CD4-positive, alpha-beta T cell (primary cell): ENCODE measurements around the gene HIPK1. TPM values are rescaled to one million over a fixed set of nuclear protein-coding genes. Genes with fewer than 3 reads are reported as not detected.

Source experiments
- ATAC-seq: fragments of 200-7000 bp; cut with Tn5 transposase; one replicate; pipeline ENCODE4 v1.10.0; 2022; ENCODE audit warnings: mild to moderate bottlenecking; ENCODE audit not compliant: poor library complexity
- CTCF ChIA-PET: fragments of 350-600 bp; sonication (Branson Sonifier 250); formaldehyde crosslinking; loops from one replicate; lab custom pipeline; 2021; ENCODE audit warnings: antibody characterized with exemption, inconsistent platforms; lab: Charles Lee
- POLR2A ChIA-PET: fragments of 350-600 bp; sonication (Branson Sonifier 250); formaldehyde crosslinking; loops from one replicate; lab custom pipeline; 2021; ENCODE audit warnings: antibody characterized with exemption, inconsistent platforms; lab: Charles Lee
- DNase-seq, 14 experiments: peaks; one replicate each; pipeline ENCODE4 v3.0.0-alpha.2; 2013 to 2020; ENCODE audit warnings: mixed read lengths in 2 of 14
- H3K27ac ChIP-seq, 2 donors: one replicate each; pipeline versions ENCODE4 v1.5.1 to v1.7.0; 2013; ENCODE audit warnings: low read length in 2 of 2, low read depth in 1 of 2, mild to moderate bottlenecking in 1 of 2
- H3K27me3 ChIP-seq, 2 experiments: 1 replicate in 1 of 2; 2 replicates in 1 of 2; pipeline versions ENCODE4 v1.6.1 to v1.7.0; 2013; ENCODE audit warnings: low read length in 2 of 2, control low read depth in 1 of 2, mild to moderate bottlenecking in 1 of 2, moderate library complexity in 1 of 2; ENCODE audit not compliant: insufficient read depth in 2 of 2, control insufficient read depth in 1 of 2
- H3K36me3 ChIP-seq: one replicate; pipeline ENCODE4 v1.6.1; 2013; ENCODE audit warnings: low read length, control low read depth; ENCODE audit not compliant: insufficient read depth
- H3K4me1 ChIP-seq: one replicate; pipeline ENCODE4 v1.6.1; 2013; ENCODE audit warnings: low read length, control low read depth; ENCODE audit not compliant: insufficient read depth
- H3K4me3 ChIP-seq: one replicate; pipeline ENCODE4 v1.5.1; 2013; ENCODE audit warnings: mild to moderate bottlenecking, low read length, moderate library complexity
- H3K9me3 ChIP-seq, 2 experiments: 1 replicate in 1 of 2; 2 replicates in 1 of 2; pipeline versions ENCODE4 v1.6.1 to v1.7.0; 2013; ENCODE audit warnings: low read length in 2 of 2, mild to moderate bottlenecking in 2 of 2, control low read depth in 1 of 2, moderate library complexity in 1 of 2; ENCODE audit not compliant: control insufficient read depth in 1 of 2, insufficient read depth in 1 of 2
- H3K27ac Mint-ChIP-seq: one replicate; pipeline ENCODE4 v1.8.0; 2020; ENCODE audit warnings: mixed read lengths
- H3K27me3 Mint-ChIP-seq: one replicate; pipeline ENCODE4 v1.8.0; 2021; ENCODE audit warnings: mixed read lengths
- H3K36me3 Mint-ChIP-seq: one replicate; pipeline ENCODE4 v1.8.0; 2021; ENCODE audit warnings: low read depth, mixed read lengths
- H3K4me1 Mint-ChIP-seq: one replicate; pipeline ENCODE4 v1.8.0; 2021; ENCODE audit warnings: low read depth, mixed read lengths
- H3K4me3 Mint-ChIP-seq: one replicate; pipeline ENCODE4 v1.8.0; 2020; ENCODE audit warnings: mild to moderate bottlenecking, mixed read lengths
- H3K9me3 Mint-ChIP-seq: one replicate; pipeline ENCODE4 v1.8.0; 2020; ENCODE audit warnings: mixed read lengths
- CTCF ChIP-seq: fragments of 200-600 bp; IDR thresholded peaks from one replicate; pipeline ENCODE4 v1.8.0; 2022; ENCODE audit warnings: antibody characterized with exemption, mild to moderate bottlenecking
- intact Hi-C, 2 experiments: fragments of 100-400 bp; cut with DNase I in 1 of 2; cut with micrococcal nuclease in 1 of 2; formaldehyde crosslinking; loops; one replicate each; pipeline versions ENCODE4 v1.15.1 to v1.9.0; 2023 to 2025; cut with DNase I, micrococcal nuclease
- total RNA-seq, 174 experiments: library from RNA in 2 of 174; stranded (reverse) in 2 of 174; gene quantifications; one replicate each; pipeline ENCODE4 v1.2.3 and lab custom pipeline; 2021 to 2026

Gene HIPK1
- total RNA-seq, 2 experiments from 2014 or later = 245 to 251 TPM

GRCh38 chr1:114023377-114023776, 94.3 kb downstream of the HIPK1 start:
- H3K27ac Mint-ChIP-seq = no peak overlapping the region
- H3K4me3 Mint-ChIP-seq = no peak overlapping the region
- CTCF ChIA-PET = interaction anchor here (0.6 kb wide), 1 partner anchor 249 kb away, joined by 3 read pairs; no protein-coding TSS in a partner anchor
- Histone ChIP-seq H3K27me3 (no peaks in the 10 kb centered on the region), H3K9me3 (peaks cover 0 to 8% of the 10 kb centered on the region in 2 experiments), H3K27ac (no peak overlapping the region), H3K4me1 (no peaks in the 10 kb centered on the region), H3K4me3 (no peak overlapping the region), H3K36me3 (no peaks in the 10 kb centered on the region)
- TF ChIP-seq CTCF = no peak
- no peaks in the 10 kb centered on the region for H3K4me1 Mint-ChIP-seq
- peaks cover 5% of the 10 kb centered on the region for H3K27me3 Mint-ChIP-seq
- H3K36me3 Mint-ChIP-seq = no peaks in the 10 kb centered on the region
- peaks cover 2% of the 10 kb centered on the region for H3K9me3 Mint-ChIP-seq
- POLR2A ChIA-PET = no interaction called here
- no peak for DNase-seq
- intact Hi-C loops = no loop called here
- no peak for ATAC-seq

GRCh38 chr1:114024049-114024448, 94.9 kb downstream of the HIPK1 start:
- ChIA-PET CTCF (no interaction called here), POLR2A (no interaction called here)

GRCh38 chr1:114025609-114026401, 96.7 kb downstream of the HIPK1 start:
- DNase-seq (no peak), ATAC-seq (no peak)
- no peaks in the 10 kb centered on the region for H3K36me3 ChIP-seq
- CTCF ChIA-PET = no interaction called here
- no peaks in the 10 kb centered on the region for H3K9me3 ChIP-seq
- H3K4me1 ChIP-seq = no peaks in the 10 kb centered on the region
- Mint-ChIP-seq H3K9me3 (no peaks in the 10 kb centered on the region), H3K36me3 (no peaks in the 10 kb centered on the region), H3K27me3 (no peaks in the 10 kb centered on the region), H3K27ac (no peak overlapping the region), H3K4me3 (no peak overlapping the region), H3K4me1 (no peaks in the 10 kb centered on the region)
- no peaks in the 10 kb centered on the region for H3K27me3 ChIP-seq
- intact Hi-C loops = no loop called here
- TF ChIP-seq CTCF = no peak
- POLR2A ChIA-PET = no interaction called here
- no peak overlapping the region for H3K4me3 ChIP-seq
- H3K27ac ChIP-seq = no peak overlapping the region

More at GRCh38 chr1:114024049-114024448, 94.9 kb downstream of the HIPK1 start:
- ATAC-seq = no peak
- peaks cover 0 to 8% of the 10 kb centered on the region in 2 experiments for H3K9me3 ChIP-seq
- DNase-seq = no peak
- H3K36me3 Mint-ChIP-seq = no peaks in the 10 kb centered on the region
- no peak overlapping the region for H3K27ac ChIP-seq
- H3K4me3 Mint-ChIP-seq = no peak overlapping the region
- no peaks in the 10 kb centered on the region for H3K4me1 Mint-ChIP-seq
- H3K27me3 ChIP-seq = no peaks in the 10 kb centered on the region
- intact Hi-C loops = no loop called here
- H3K9me3 Mint-ChIP-seq = peaks cover 2% of the 10 kb centered on the region
- no peaks in the 10 kb centered on the region for H3K4me1 ChIP-seq
- no peaks in the 10 kb centered on the region for H3K36me3 ChIP-seq
- no peak overlapping the region for H3K27ac Mint-ChIP-seq
- TF ChIP-seq CTCF = no peak
- no peak overlapping the region for H3K4me3 ChIP-seq
- H3K27me3 Mint-ChIP-seq = peaks cover 5% of the 10 kb centered on the region
